HS-5 (cell line): Measurements from ENCODE around the gene SPATA21.
"Not testable (repeated sequence)": the region's sequence is repeated elsewhere in the genome, so short reads cannot be mapped to it uniquely, and the experiment has no call there.

ENCODE experiments used
- DNase-seq: peaks from one replicate; pipeline ENCODE4 v3.0.0-alpha.2; 2012; ENCODE audit warnings: low read depth

SPATA21 gene

DNA sequence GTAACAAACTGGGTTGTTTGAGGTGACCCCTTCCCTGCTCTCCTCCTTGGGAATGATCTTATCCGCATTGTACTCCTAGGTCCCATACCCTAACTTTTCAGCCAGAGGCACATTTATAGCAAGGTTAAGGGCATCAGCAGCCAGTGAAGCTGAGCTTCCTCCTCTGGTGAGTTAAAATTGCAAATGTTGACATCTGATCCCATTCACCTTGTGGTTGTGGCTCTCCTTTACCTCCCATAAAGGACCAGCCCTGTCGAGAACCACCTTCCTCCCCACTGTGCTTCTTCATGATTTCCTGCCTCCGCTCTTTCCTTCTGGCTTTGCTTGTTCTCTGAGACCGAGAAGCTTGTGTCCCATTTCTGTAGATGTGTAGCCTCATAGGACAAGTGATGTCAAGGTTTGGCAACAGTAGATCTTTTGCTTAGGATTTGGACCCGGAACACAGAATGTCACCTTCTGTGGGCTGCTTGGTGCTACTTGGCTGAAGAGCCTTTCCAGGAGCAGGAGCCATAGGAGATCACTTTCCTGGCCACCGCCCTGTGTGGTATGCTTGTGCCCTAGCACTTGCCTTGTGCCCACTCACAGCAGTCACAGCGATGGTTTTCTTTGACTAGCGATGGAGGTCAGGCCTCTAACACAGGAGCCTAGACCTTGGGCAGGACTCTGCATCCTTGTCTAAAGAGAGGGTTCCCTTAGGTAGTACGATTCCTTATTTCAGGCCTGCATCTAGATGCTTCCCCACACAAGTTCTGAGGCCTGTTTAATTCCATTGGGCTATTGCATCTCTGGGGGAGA is 51.4 kb downstream of the SPATA21 start:
- DNase-seq: no peak

DNA sequence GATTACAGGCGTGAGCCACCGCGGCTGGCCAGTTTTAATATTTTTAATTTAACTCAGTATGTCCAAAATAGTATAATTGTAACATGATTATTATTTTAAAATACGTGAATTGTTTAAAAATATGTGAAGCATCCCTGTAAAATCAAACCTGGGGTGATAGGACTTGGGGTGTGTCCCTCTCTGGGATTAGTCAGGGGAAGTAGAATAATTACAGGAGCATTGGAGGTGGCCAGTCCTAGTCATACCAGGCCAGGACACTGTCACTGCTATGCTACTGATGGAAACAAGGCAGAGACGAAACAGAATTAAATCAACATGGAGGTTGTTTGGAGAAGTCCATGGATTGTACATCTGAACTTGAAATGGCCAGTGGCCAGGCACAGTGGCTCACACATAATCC is 53.3 kb downstream of the SPATA21 start:
- no peak for DNase-seq

DNA sequence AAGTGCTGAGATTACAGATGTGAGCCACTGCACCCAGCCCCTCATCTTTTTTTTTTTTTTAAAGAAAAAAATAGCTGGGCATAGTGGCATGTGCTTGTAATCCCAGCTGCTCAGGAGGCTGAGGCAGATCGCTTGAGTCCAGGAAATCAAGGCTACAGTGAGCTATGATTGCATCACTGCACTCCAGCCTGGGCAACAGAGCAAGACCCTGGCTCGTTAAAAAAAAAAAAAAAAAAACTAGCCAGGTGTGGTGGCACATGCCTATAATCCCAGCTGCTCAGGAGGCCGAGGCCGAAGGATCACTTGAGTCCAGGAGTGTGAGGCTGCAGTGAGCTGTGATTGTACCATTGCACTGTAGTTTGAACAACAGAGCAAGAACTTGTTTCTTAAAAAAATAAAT is 56.4 kb downstream of the SPATA21 start:
- no peak for DNase-seq

DNA sequence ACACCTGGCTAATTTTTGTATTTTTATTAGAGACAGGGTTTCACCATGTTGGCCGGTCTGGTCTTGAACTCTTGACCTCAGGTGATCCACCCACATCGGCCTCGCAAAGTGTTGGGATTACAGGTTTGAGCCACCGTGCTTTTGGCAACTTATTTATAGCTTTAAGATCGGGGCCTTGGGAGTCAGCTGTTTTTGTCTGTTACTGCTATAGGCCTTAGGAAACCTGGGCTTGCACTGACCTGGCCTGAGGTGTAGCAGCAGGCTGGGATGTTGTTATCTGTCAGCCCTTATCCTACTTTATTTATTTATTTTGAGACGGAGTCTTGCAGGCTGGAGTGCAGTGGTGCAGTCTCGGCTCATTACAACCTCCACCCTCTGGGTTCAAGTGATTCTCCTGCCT is 58.8 kb downstream of the SPATA21 start:
- no peak for DNase-seq

DNA sequence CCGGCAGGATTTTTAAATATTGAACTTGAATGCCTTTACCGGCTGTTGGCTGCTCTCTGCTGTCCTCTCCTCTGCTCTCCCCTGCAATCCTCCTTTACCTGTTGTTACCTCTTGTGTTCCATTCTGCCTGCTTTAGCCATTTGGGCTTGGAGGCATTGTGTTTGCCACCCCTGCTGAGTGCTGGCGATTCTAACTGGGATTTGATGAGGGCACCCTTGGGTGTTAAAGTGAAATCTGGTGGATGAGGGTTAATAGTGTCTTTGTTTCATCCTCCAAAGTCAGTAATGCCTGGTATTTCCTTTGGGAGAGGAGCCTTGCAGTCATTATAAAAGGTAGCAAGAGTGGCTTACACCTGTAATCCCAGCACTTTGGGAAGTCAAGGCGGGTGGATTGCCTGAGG is 60.3 kb downstream of the SPATA21 start:
- no peak for DNase-seq

DNA sequence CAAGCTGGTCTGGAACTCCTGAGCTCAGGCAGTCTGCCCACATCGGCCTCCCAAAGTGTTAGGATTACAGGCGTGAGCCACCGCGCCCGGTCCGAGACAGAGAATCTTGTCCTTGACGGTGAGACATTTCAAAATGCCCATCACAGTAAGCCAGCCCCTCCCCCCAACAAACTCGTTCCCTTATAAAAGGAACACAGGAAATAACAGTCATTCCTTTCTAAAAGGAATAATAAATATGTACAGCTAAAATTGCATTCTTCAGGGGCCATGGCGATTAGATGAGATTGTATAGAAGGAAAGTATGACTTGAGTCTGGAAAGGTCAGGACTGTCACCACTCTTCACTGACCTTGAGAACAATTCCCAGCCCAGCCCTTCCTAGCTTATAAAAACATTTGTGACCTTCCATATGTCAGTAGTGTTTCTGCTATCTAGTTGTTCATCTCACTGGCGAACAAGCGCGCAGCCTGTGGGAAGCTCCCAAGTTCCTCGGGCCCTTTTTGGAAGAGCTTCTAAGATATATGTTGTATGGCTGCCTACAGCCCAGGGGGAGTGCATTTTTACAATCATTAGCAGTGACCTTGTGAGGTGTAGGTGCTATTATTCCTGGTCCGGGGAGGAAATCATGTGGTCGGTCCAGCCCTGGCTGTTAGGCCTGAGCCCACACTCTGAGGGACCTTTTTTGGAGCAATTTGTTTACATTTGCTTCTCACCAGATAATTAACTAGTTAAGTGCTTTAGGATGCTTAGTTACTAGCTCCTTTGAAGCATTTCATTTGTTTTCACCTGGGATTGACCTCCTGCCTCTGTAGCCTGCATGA is 61.5 kb downstream of the SPATA21 start:
- no peak for DNase-seq

DNA sequence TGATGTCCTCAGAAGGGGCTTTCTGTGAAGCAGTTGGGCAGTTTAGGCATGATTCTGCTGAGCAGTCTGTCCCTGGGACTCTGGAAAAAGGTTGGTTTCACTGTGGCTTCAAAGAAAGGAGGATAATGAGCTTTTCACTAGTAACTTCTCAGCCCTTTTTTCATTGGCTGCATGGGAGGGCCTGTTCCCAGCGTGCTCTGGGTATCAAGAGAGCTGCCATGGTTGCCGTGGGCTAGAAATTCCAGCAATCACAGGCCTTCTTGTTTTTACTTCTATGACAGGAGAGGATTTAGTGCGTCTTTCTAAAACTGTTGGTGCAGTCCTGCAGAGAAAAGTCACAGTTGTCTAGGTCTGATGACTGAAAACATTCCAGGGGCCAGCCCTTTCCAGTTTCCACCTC is 63.0 kb downstream of the SPATA21 start:
- no peak for DNase-seq

DNA sequence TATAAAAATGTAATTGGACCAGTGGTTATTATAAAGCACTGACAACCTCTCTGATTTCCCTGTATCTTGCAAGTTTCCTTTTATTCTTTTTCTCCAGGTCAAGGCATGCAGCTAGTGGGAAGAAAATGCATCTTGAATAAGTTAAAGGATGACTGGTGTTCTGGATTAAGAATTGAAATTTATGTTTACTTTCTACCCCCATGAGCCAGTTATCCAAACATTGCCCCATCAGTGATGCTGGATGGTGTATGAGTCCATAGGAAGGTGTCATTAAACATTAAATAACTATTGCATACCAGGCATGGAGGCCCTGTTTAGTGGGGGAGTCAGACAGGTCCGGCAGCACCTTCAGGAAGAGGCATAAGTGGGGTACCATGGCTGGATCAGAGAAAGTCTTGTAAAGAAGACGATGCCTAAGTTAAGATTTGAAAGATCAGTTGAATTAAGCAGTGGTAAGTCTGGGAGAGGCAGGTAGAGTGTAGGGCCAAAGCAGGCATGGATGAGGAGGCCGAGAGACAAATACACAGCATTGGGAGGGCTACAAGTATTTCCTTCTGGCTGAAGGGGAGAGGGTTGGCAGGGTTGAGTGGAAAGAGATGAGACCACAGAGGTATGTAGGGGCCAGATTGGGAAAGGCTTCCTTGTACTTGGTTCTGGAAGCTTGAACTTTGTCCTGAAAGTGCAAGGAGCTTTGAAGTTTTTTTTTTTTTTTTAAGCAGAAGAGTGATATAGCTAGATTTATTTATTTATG is 64.5 kb downstream of the SPATA21 start:
- no peak for DNase-seq

DNA sequence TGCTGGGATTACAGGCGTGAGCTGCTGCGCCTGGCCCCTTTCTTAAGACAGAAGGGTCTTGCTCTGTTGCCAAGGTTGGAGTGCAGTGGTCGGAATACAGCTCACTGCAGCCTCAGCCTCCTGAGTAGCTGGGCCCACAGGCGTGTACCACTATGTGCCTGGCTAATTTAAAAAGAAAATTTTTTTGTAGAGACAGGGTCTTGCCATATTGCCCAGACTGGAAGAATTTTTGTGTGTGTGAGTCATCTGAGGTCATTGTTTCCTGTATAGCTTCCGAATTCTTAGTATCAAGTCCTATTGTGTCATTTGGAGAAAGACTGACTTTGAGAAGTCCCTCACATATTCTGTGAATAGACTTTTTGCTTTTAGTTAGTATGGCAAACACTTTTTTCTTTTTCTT is 65.5 kb downstream of the SPATA21 start:
- no peak for DNase-seq

DNA sequence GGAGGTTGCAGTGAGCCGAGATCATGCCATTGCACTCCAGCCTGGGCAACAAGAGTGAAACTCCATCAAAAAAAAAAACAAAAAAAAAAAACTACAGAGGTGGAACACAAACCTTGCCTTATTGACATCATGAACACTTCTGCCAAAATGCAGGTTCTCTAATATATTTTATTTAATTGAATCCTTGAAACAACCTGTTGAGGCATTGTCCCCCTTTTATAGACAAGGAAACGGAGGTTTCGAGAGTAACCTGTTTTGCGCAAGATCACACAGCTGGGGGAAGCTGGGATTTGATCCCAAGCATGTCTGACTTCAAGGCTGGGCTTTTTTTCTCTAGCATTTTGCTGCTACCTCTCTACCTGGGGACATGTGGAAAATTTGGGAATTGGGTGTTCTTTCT is 67.4 kb downstream of the SPATA21 start:
- no peak for DNase-seq

DNA sequence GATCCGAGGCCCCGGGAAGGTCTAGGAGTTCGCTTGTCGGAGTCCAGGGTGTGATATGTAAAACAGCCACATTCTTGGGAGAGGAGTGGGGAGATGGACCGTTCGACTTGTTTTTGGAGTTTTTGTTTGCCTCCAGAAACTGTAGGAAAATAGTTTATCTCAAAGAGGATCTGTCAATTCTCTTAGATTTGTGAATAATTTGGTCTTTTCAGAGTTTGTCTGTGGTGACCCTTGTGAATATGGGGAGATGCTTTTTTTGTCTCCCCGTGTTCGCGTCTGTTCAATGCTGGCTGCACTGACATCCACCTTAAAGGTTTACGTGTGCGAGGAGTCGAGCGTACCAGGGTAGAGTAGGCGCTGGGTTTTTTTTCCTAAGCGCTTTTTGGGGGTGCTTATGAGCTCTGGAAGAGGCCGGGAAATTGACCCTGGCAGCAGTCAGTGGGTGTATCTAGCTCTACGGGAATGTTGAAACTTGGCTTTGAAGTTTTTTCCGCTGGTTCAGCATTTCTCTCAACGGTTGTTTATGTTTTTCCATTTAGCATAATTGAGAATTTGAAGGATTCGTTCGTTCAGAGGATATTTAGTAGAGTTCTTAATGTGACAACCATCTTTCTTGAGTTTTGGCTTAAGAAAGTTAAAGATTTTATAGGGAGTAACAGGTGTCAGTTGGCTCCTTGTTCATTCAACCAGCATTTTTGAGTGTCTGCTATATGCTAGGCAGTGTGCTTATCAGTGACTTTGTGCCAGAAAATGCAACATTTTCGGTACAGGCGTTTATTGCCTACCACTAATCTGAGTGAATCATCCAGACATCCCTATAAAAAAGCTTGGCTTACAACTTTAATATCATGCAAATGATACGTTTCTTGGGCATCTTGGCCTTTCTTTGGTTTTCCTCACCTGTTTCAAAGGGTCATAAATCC is 69.0 kb downstream of the SPATA21 start:
- no peak for DNase-seq

DNA sequence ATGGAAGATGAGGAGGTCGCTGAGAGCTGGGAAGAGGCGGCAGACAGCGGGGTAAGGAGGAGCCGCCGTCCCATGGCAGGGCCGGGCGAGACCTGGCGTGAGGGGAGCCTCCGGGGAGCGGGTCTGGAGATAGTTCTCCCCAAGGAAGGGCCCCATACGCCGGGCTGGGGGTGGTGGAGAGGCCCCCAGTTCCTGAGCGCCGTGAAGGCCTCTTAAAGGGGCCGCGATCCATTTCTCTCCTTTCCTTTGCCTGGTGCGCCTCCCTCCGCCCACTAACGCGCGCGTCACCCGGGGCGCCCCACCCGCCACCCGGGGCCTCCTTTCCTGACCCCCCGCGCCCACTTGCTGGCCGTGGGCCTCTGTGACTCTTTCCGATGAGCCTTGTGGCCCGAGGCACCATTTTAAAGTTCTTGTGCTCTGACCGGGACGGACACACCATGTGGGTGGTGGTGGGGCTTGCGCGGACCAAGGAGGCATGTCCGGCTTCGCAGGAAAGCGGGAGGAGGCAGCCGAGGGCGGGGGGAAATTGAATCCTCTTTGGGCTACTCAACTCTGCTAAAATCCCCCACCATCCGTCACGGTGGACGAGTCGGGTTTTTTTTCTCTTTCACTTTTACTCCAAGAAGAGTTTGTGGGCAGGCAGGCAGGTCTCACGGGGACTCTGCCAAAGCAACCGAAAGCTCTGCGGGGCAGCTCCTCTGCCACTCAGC is 69.8 kb downstream of the SPATA21 start:
- DNase-seq: no peak

DNA sequence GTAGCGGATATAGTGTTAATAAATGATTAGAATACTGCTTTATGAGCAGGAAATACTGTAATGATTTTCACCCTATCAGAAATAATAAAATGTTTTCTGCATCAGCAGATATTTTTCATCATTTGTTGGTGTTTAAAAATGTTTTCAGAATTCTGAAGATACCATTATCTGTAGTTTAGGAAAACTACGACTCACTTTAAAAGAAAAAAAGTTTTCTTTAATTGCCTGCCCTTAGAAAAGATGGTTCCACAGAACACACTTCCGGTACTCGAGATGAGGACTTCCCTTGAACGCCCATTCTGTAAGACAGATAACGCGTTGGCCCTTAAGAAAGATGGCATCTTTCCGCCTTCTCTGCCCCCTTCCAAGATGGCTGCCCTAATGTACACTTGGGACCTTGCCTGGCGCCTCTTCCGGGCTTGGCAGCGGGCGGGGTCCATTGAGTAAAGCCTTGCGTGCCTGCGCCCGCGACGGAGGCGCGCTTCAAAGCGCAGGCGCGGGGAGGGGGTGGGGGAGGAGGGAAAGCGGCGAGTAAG is 70.4 kb downstream of the SPATA21 start, which contains the start of gene SZRD1:
SZRD1 (plus strand) TSS at position 521 of the 536 bp plus-strand sequence. CDS start 16 bp downstream, outside the sequence.
- DNase-seq: peak; percentile 97

DNA sequence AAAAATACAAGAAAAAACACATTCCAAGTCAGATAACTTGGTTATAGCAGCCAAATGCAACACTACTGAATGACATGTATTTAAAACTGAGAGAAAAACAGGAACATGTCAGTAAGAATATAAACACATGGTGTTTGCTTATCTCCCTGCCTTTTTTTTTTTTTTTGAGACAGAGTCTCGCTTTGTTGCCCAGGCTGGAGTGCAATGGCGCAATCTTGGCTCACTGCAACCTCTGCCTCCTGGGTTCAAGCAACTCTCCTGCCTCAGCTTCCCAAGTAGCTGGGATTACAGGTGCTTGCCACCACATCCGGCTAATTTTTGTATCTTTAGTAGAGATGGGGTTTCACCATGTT is 72.1 kb downstream of the SPATA21 start:
- DNase-seq: not testable (repeated sequence)

DNA sequence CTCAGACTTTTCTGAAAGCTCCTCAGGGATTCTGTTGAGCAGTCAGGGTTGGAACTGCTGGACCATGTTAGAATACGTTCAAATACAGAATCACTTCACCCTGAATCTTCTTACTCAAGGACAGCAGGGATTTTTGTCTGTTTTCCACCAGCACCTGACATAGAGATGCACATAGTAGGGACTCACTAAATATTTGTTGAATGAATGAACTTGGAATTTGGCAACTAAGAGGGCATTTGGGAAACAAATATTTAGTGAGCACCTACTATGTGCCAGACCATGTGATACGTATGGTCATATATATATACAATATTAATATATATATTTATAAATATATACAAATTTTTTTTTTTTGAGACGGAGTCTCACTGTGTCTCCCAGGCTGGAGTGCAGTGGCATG is 80.4 kb downstream of the SPATA21 start:
- DNase-seq: no peak

DNA sequence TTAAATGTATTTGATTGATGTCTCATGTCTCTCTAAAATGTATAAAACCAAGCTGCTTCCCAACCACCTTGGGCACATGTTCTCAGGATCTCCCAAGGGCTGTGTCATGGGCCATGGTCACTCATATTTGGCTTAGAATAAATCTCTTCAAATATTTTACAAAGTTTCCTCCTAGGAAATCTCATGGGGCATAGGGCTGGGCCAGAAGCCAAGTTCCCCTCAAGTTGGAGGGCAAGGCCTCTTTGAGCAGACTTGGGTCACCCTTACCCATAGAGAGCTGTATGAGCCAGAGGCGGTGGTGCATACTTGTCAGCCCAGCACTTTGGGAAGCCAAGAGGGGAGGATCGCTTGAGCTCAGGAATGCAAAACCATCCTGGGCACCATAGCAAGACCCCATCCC is 82.6 kb downstream of the SPATA21 start:
- no peak for DNase-seq

DNA sequence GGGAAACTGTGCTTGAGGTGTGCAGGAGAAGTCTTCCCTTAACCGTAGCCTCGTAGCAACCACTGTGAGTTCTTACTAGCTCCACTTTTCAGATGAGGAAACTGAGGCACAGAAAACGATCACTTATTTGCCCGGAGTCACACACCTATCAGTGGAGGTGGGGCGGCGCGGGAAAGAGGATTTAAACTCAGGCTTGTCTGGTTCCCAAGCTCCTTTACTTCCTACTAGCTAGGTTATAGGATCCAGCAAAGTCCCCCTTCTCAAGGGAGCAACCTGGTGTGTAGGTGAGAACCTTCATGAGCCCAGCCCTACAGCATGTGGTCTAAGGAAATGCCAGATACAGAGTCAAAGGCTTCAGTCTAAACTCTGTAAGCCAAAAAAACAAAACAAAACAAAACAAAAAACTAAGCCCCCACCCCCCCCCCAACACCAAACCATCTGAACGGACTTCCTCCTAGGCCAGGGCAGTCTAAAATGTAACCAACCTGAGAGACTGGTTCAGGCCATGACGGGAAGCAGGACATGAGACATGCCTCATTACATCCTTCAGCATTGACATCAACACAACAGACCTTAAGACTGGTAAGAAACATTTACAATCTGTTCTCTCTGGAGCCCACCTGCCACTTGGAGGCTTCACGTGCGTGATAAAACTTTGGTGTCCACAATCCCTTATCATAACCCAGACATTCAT is 84.2 kb downstream of the SPATA21 start:
- no peak for DNase-seq

DNA sequence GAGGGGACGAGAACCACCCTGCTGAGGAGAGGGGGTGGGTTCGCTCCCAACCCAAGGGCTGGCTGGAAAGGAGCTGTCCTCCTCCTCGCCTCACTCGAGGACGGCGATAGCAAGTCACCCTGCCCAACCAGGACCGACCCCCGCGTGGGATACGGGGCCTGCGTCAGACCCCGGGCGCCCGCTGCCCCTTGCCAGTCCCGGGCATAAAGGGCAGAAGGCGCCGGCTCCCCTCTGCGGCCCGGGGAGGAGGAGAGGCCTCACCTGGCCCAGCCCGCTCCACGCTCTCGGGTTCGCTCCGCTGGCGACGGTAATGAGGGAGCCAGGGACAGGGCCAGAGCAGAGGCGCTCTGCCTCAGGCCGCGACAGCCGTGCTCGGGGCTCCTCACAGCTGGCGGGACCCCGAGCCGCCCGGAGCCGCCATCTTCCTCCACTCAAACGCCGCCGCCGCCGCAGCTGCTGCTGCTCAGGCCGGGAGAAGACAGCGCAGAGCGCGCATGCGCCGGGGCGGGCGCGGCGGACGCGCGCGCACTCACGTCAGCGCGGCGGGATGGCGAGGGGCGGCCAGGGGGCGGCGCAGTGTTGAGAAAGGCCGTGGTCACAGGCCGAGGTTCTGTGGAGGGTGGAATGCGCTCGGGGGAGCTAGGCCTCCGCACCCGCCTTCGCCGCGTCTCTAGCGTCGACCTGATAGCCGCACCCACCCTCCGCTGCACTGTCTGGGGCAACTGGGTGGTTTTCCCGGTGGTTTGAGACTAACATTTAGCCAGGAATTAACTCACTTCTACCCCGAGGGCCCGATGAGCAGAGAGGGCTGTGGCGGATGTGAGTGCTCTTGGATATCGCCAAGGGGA is 85.0 kb downstream of the SPATA21 start, which contains the start of gene FBXO42:
FBXO42 (minus strand) TSS at position 487 of the 848 bp plus-strand sequence. CDS start 37,062 bp downstream, outside the sequence.
- peak; percentile 65 for DNase-seq

DNA sequence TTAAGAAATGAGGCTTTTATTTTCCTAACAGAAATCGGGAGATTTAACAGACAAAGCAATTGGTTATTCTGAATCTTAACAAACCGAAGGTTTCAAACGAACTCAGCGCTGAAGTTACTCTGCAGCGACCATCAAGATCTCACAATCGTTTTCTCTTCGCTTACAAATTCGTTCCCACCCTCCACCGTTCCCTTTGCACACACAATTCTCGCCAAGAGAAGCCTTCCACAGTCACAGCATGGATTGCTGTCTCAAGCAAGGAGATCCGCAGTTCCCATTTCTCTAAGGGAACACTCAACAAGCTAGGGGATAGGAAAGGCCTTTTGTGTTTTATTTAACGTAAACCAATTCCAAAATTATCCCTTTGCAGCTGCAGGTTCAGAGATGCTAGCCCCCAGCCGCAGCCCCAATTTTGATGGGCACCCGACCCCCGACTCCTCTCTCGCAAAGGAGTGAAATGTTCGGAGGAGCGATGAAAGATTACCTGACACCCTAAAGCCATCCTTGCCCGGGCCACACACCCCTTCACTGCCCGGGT is 85.7 kb downstream of the SPATA21 start:
- DNase-seq: no peak
